ENCODE results near the gene TCP11L1. TPM values are rescaled to one million over a fixed set of nuclear protein-coding genes. Genes with fewer than 3 reads are reported as not detected.
"Not testable (repeated sequence)": the region's sequence is repeated elsewhere in the genome, so short reads cannot be mapped to it uniquely, and the experiment has no call there.

TCP11L1 gene
- polyA plus RNA-seq, 4 donors = 10.7 to 12.6 (median 11.3) TPM

DNA sequence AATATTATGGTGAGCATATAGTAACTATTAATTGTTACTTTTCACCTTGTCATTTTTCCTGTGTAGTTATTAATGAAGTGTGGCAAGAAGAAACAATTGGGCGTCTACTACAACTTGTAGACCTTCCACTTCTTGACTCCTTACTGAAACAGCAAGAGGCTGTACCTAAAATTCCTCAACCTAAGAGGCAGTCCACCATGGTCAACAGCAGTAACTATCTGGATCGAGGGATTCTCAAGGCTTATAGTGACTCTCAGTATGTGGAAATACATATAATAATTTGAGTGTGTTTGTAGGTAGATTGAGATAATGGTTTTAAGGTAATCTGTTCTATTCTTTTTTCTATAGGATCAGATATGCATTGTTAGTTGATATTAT lies 10.8 kb upstream of the TCP11L1 start:
- no peak for DNase-seq (ENCODE audit: low read depth in 4 of 4, low spot score in 3 of 4)

DNA sequence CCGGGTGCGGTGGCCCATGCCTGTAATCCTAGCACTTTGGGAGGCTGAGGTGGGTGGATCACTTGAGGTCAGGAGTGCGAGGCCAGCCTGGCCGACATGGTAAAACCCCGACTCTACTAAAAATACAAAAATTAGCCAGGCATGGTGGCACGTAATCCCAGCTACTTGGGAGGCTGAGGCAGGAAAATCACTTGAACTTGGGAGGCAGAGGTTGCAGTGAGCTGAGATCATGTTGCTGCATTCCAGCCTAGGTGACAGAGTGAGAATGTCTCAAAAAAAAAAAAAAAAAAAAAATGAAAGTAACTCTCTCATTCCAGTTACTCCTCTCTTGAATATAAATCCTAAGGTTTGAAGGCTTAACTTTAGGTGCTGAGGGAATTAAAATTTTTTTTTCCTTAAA lies 10.2 kb upstream of the TCP11L1 start:
- DNase-seq (ENCODE audit: low read depth in 4 of 4, low spot score in 3 of 4) = not testable (repeated sequence)

DNA sequence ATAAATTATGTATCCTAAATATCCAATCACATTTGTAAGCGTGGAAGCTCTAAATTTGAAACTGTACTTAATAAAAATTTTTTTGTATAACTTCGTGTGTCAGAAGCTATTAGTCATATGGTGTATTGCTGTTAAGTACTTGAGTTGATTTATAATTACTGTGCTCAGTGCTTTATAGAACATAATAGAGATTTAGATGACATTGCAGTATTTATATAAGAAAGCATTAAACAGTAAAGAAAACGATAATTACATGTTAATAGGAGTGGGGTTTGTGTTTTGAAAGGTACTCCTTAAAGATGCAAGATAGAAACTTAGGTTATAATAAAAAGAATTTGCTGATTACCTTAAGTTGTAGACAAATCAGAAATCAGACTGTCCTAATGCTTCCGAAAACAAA lies 5.9 kb upstream of the TCP11L1 start:
- DNase-seq (ENCODE audit: low read depth in 4 of 4, low spot score in 3 of 4) = no peak

DNA sequence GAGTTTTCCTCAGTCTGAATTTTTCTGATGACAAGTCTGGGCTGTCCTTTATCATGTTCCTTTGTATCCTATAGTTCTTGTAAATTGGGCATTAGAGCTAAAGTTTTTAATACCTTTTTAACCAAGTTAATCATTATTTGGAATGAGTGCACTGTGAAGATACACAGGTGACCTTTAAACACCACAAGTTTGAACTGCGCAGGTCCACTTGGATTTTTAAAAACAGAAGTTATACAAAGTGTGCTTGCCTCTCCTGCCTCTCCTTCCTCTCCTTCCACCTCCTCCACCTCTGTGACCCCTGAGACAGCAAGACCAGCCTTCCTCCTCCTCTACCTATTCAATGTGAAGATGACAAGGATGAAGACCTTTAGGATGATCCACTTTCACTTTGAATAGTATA lies 4.4 kb upstream of the TCP11L1 start:
- DNase-seq (ENCODE audit: low read depth in 4 of 4, low spot score in 3 of 4) = no peak

DNA sequence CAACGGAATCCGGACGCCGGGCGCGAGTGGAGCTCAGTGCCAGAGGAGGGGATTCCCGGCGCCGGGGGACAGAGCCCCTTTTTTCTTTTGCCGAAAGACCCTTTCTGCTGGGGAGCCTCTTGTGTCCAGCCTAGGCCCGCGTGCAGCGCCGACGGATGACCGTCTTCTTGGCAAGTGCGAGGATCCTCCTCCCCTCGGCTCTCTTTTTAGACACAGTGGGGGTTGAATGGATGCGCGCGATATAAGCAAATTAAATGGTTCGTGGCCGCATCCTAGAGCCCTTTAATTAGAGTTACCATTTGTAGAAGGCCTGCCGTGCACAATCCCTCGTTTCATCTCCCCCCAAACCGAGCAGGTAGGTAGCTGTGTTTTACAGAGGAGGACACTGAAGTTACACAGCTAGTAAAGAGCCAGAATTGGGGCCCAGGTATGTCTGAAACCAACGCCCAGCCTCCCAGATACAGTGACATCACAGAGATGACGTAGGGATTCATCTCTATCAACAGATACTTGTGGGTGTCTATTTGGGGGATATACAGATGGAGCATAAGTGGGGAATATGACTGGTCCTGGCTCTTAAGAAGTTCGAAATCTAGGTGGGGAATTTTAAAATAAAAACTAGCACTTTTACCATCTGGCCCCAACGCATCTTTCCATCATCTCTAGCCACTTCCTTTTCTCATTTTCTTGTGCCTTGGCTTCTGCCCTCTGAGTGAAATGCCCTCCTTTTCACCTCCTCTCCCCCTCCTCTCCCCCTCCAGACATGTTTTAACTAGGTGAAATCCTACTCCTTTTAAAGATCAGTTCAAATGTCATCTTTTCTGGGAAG lies 875 bp downstream of the TCP11L1 start:
- DNase-seq (ENCODE audit: low read depth in 4 of 4, low spot score in 3 of 4) = no peak

DNA sequence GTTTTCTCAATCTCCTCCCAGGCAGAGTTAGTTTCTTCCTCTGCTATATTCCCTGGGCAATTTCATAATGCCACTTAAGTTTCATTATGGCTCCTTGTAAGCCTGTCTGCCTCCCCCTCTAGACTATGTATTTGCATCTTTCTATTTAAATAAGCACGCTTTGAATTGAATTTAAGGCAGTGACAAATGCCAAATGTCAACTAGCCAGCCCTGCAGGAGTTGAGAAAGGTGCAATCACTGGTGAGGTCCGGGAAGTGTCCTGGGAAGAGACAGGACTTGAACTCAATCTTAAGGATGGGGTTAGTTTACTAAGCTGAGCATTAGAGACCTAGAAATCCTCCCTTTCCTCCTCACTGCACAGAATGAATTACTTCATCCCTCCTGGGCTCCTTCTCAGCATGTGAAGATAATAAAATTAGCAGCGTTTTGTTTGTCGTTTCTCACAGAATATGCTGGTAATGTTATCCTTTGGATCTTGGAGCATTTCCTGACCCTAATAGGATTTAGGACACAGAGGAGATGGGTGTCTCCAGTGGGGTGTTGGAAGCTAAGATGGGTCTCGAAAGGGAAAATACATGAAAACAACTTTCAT lies 1.6 kb downstream of the TCP11L1 start:
- no peak for DNase-seq (ENCODE audit: low read depth in 4 of 4, low spot score in 3 of 4)

DNA sequence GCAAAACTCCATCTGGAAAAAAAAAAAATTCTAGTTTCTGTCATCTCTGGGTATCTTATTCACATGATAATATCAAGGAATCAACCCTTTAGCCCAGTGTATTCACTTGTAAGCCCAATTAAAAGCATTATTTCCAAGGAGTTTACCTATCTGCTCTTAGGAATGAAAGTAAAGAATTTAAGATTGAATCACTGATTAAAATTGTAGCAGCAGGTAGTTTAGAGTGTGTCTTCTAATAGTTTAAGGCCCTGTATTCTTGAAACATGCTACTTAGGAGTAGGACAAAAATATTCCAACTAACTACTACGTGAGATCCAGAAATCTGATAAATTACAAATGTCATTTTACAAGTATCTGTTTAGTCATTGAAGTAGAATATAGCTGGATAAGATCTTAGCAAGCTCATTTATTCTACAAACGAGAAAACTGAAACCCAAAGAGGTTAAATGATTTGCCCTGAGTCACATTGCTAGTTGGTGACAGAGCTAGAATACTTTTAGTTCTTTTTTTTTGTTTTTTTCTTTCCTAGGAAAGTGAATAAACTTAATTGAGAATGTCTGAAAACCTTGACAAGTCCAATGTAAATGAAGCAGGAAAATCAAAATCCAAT lies 4.0 kb downstream of the TCP11L1 start:
- DNase-seq (ENCODE audit: low read depth in 4 of 4, low spot score in 3 of 4) = no peak

DNA sequence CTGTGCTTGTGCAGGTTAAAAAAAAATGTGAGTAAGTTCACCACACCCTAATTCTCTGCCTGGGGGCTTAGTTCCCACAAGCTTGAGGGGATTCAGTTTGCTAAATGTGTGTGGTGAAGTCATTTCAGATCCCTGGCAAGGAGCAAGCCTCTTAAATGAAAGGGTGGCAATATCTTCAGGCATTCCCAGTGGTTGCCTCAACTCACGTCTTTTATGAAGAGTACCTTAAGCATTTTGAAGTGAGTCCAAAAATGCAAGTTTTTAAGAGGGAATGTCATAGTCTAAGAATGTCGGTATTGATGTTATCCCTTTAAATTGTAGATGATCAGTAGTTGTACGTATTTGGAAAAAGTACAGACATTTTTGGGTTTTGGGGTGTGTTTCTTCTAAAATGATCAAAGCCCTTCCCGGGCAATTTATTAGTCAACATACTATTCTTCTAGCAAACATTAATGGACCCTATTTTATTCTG lies 4.9 kb downstream of the TCP11L1 start:
- DNase-seq (ENCODE audit: low read depth in 4 of 4, low spot score in 3 of 4) = no peak

DNA sequence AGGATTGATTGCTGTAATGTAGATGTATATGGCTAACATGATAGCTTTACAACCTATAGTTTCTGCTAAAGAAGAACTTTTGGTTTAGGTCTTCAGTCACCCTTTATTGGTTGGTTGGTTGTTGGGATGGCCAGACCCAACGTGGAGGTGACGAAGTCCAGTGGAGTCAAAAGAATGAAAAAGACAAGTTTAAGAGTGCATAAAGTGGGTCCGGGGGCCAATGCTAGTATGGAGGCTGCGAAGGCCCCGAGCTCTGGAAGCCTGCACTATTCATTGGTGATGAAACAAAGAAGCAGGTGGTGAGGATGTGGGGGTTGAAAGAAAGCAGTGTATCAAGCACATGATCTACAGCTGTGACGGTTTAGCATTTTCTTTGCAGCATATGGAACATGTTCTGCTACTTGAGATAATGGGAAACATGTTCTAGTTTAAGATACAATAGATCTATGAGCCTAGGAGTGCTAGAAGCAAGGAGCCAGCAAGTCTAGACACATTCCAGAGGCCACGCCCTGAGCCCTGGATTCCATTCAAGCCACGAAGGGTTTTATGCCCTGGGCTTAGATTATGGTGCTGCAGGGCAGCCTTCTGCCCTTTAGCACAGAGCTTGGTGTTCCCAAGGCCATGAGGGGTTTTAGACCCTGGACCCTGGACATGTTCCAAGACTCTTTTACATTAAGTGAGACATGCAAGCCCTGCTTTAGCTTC lies 6.3 kb downstream of the TCP11L1 start:
- DNase-seq (ENCODE audit: low read depth in 4 of 4, low spot score in 3 of 4) = no peak

DNA sequence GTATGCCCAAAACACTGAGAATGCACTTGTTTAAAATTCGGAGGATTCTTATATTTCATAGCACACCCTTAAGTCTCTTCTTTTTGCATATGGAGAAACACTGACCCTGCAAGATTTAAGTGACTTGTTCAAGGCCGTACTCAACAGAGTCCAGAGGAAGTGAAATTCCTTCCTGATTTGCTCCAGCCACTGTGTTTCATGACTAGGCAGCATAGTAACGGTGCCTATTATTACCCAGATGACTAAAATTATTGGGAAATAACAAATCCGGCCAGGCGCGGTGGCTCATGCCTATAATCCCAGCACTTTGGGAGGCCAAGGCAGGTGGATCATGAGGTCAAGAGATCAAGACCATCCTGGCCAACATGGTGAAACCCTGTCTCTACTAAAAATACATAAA lies 9.3 kb downstream of the TCP11L1 start:
- not testable (repeated sequence) for DNase-seq (ENCODE audit: low read depth in 4 of 4, low spot score in 3 of 4)

DNA sequence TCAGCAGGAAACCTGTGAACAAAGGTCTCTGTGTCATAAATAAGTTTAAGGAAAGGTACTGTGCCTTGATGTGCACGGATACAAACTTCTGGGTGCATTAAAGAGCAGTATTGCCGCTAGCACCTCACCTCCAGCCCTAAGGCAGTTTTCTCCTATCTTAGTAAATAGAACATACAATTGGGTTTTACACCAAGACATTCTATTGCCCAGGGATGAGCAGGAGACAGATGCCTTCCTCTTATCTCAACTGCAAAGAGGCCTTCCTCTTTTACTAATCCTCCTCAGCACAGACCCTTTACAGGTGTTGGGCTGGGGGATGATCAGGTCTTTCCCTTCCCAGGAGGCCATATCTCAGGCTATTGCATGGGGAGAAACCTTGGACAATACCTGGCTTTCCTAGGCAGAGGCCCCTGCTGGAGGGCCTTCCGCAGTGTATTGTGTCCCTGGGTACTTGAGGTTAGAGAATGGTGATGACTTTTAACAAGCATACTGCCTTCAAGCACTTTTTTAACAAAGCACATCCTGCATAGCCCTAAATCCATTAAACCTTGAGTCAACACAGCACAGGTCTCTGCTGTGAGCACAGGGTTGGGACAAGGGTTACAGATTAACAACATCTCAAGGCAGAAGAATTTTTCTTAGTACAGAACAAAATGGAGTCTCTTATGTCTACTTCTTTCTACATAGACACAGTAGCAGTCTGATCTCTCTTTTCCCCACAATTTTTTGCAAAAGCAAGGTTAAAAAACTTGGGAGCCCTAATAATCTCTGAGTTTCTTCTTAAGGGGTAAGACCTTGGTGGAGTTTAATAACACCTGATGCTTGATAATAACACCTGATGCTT lies 10.4 kb downstream of the TCP11L1 start:
- not testable (repeated sequence) for DNase-seq (ENCODE audit: low read depth in 4 of 4, low spot score in 3 of 4)

DNA sequence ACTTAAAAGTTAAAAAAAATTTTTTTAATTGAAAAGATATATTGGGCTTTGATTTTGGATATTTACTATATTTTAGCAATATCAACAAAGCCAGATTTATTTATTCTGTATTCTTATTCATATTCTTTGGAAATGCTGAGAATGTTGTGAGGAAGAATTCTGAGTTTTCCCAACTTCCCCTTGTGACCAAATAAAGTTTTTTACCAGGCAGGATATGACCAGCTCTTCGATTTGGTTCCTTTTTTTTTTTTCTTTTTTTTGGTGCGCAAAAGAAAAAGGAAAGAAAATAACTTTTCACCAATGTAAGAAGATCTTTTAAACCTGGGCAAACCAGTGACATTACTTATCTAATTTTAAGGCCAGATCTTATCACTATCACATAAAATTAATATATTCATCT lies 12.9 kb downstream of the TCP11L1 start:
- DNase-seq (ENCODE audit: low read depth in 4 of 4, low spot score in 3 of 4) = no peak

DNA sequence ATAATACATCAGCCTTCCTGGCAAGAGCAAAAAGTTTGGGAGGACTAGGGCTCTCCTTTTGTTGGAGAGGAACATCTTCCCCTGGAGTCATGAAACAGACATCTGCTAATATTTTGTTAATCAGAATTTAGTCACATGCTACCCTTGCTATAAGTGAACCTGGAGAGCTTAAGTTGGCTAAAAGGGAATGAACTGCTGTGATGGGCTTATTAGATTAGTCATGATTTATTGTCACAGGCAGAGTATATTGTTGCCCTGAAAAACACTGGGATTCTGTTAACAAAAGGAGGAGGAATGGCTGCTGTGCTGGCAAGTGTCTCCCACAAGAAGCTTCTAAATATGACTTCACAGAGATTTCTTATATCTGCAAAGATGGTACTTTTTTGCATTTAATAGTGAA lies 16.0 kb downstream of the TCP11L1 start:
- DNase-seq (ENCODE audit: low read depth in 4 of 4, low spot score in 3 of 4) = no peak

DNA sequence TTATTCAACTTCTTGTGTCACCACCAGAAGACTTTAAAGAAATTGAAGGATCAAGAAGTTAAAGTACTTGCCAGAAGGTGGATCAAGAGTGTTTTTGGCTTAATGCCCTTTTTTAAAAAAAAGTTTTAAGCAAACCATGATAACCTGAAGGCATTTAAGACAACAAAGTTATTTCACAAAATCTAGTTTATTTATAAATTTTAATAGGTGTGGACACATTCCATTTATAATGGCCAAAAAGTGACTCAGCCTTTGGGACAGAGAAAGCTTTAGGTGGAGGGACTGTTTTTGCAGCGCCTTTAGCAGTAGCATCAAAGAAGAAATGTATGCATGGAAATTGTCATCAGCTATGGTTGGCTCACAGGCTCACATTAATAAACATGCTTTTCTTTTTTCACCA lies 17.9 kb downstream of the TCP11L1 start:
- DNase-seq (ENCODE audit: low read depth in 4 of 4, low spot score in 3 of 4) = no peak

DNA sequence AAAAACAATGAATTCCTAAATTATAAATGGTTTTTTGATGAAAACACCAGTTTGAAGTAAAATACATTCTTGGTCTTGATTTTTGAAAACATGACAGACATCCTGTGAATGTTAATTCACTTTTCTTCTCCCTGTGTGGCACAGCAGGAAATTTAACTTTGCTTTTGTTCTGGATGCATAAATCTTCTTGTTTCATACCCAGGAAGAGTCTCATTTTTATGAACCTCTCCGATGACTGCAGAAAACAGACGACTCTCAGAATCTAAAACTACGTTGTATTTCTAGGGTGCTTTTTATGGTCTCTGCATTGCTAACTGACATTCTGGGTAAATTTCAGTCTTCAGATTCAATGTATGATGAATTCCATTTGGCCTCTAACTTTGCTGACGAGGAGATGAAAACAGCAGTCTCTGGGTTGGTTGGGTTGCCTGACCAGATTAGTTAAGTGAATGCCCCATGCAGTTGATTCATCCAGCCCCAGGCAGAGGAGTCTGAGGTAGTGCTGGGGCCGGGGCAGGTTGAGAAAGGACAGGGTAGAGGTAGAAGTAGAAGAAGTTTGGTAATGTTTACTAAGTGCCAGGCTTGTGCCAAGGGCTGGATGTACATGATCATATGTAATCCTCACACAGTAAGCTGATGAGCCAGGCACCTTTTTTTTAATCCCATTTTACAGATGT lies 20.1 kb downstream of the TCP11L1 start:
- no peak for DNase-seq (ENCODE audit: low read depth in 4 of 4, low spot score in 3 of 4)

DNA sequence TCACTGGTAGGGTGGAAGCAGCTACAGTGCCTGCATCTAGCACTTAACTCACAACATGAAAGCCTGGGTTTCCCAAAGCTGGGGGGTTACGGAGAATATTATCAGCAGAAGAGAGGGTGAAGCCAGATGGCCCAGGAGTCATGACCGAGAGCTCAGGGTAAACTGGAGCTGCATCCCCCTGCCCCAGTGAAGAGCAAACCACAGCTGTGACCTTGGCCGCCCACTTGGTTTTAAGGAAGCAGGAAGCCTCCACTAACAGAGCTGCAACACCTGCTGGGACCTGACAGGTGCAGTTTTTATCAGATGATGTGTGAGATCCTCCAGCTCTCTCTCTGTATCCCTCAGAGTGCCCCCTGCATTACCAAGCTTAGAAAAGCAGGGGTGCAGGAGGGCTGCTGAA lies 20.9 kb downstream of the TCP11L1 start:
- no peak for DNase-seq (ENCODE audit: low read depth in 4 of 4, low spot score in 3 of 4)

DNA sequence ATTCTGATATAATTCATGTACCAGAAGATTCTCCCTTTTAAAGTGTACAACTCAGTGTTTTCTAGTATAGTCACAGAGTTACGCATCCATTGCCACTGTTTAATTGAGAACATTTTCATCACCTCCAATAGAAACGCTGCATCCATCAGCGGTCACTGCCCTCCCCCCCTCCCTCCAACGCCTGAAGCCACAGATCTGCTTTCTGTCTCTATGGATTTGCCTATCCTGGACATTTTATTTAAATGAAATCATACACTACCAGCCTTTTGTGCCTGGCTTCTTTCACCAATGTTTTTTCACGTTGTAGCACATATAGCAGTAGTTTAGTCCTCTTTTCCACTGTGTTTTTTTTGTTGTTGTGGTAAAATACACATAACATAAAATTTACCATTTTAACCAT lies 22.8 kb downstream of the TCP11L1 start:
- no peak for DNase-seq (ENCODE audit: low read depth in 4 of 4, low spot score in 3 of 4)

DNA sequence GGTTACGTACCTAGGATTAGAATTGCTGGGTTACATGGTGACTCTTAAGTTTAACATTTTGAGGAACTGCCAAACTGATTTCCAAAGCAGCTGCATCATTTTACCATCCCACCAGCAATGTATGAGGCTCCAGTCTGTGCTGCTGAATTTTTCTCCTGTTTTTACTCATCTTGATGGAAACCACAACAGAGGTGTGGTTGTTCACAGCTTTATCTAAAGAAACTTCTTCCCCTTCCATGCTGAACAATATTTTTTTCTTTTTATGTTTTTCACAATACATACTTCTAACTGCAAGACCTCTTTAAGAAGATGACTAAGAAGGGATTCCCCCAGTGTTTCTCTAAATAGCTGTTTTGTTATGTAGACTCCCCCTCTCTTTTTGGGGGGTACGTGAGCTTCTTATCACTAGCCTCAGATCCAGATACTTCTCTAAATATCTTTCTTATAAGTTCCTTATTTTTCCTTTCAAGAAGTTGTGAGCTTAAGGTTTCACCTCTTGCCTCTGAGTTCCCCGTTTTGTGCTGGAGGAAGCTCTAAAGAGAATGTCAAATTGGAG lies 24.0 kb downstream of the TCP11L1 start:
- no peak for DNase-seq (ENCODE audit: low read depth in 4 of 4, low spot score in 3 of 4)

DNA sequence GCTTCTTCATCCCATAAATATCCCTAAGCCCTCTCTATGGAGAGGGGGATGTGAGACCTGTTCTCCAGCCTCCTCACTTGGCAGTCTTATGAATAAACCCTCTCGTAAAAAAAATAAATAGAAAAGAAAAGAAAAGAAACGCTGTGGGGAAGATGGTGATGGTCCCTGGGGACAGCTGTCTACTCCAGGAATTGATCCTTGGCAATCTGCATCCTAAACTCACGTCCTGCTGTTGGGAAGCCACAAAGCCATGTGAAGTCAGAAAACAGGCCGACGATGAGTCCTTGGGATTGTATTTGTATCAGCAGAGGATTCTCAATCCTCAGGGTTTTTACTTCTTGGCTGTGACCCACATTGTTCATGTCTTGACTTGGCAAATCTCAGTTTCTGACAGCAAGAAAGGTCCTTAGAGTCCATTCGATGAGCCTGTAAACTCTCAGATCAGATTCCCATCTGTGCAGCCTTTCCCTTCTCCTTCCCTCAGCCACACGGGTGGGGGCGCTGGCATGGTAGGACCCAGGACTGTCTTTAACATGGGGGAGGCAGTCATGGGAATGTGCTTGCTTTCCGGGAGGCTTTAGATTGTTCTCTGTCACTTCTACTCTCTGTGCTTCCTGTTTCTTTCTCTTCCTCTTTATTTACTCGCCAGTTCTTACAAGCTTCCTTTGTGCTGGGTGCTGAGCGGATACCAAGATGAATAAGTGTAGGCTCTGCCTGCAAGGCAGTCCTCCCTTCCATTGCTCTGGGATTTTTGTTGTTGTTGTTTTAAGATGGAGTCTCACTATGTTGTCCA lies 24.9 kb downstream of the TCP11L1 start:
- no peak for DNase-seq (ENCODE audit: low read depth in 4 of 4, low spot score in 3 of 4)

All from left renal pelvis (tissue), 4 donors.